Ascending aorta (tissue), 2 donors: ENCODE data around the gene IL17A. TPM values are rescaled to one million over a fixed set of nuclear protein-coding genes. Genes with fewer than 3 reads are reported as not detected.

ENCODE experiments used
- DNase-seq, 2 donors: peaks; one replicate each; pipeline ENCODE4 v3.0.0-alpha.2; 2019; ENCODE audit warnings: low spot score in 2 of 2
- H3K27ac ChIP-seq, 2 donors: fragments of 200-600 bp; sonication (generic); one replicate each; pipeline ENCODE4 v1.5.1; 2016 to 2017; ENCODE audit warnings: mild to moderate bottlenecking in 1 of 2
- H3K27me3 ChIP-seq: fragments of 200-600 bp; sonication (generic); one replicate; pipeline ENCODE4 v1.5.1; 2017
- H3K36me3 ChIP-seq, 2 donors: fragments of 200-600 bp; sonication (generic); one replicate each; pipeline ENCODE4 v1.5.1; 2016
- H3K4me1 ChIP-seq, 2 donors: fragments of 200-600 bp; sonication (generic); one replicate each; pipeline ENCODE4 v1.5.1; 2016 to 2017; ENCODE audit warnings: mild to moderate bottlenecking in 1 of 2
- H3K4me3 ChIP-seq, 2 donors: fragments of 200-600 bp; sonication (generic); one replicate each; pipeline ENCODE4 v1.5.1; 2016 to 2017; ENCODE audit warnings: mild to moderate bottlenecking in 1 of 2
- H3K9me3 ChIP-seq, 2 donors: fragments of 200-600 bp; sonication (generic); one replicate each; pipeline ENCODE4 v1.5.1; 2016
- CTCF ChIP-seq, 3 experiments: fragments of 200-600 bp in 2 of 3; fragments of 450-650 bp in 1 of 3; sonication (generic) in 2 of 3; IDR thresholded peaks; one replicate each; pipeline ENCODE4 v1.5.1; 2016 to 2019; ENCODE audit warnings: antibody characterized with exemption in 3 of 3, mild to moderate bottlenecking in 1 of 3, moderate library complexity in 1 of 3
- intact Hi-C: fragments of 100-400 bp; cut with DNase I; formaldehyde crosslinking; loops from one replicate; pipeline ENCODE4 v1.15.1; 2023
- total RNA-seq: library from RNA; depleted of rRNA; stranded (reverse); fragments of >200 nt; gene quantifications from one replicate; pipeline ENCODE4 v1.1.0, GENCODE V29; 2016

IL17A gene
- total RNA-seq, 1 donor from 2014 or later = not detected

GRCh38 chr6:52142556-52142955, 43.6 kb upstream of the IL17A start:
- no peak for DNase-seq
- intact Hi-C loops = no loop called here
- Histone ChIP-seq H3K4me1 (peaks cover 6 to 7% of the 10 kb centered on the region in 2 donors), H3K36me3 (no peaks in the 10 kb centered on the region), H3K4me3 (no peak overlapping the region), H3K9me3 (no peaks in the 10 kb centered on the region), H3K27me3 (no peaks in the 10 kb centered on the region), H3K27ac (no peak overlapping the region)
- TF ChIP-seq CTCF (IDR thresholded peaks at IDR 0.05) = no peak

GRCh38 chr6:52143551-52143950, 42.6 kb upstream of the IL17A start:
- TF ChIP-seq CTCF (IDR thresholded peaks at IDR 0.05) = no peak
- no peak overlapping the region for H3K4me3 ChIP-seq
- no peaks in the 10 kb centered on the region for H3K36me3 ChIP-seq
- no peaks in the 10 kb centered on the region for H3K27me3 ChIP-seq
- intact Hi-C loops = no loop called here
- no peak for DNase-seq
- H3K9me3 ChIP-seq = no peaks in the 10 kb centered on the region
- H3K4me1 ChIP-seq = peaks cover 6 to 7% of the 10 kb centered on the region in 2 donors
- H3K27ac ChIP-seq = no peak overlapping the region

GRCh38 chr6:52144196-52145076, 41.7 kb upstream of the IL17A start:
- Histone ChIP-seq H3K36me3 (no peaks in the 10 kb centered on the region), H3K27me3 (no peaks in the 10 kb centered on the region), H3K9me3 (no peaks in the 10 kb centered on the region), H3K4me1 (peaks cover 5 to 6% of the 10 kb centered on the region in 2 donors), H3K27ac (no peak overlapping the region), H3K4me3 (no peak overlapping the region)
- no peak for DNase-seq
- no peak for TF ChIP-seq CTCF (IDR thresholded peaks at IDR 0.05)
- intact Hi-C loops = no loop called here

GRCh38 chr6:52146851-52147445, 39.2 kb upstream of the IL17A start:
- no peak for DNase-seq
- Histone ChIP-seq H3K27ac (no peak overlapping the region), H3K9me3 (no peaks in the 10 kb centered on the region), H3K27me3 (no peaks in the 10 kb centered on the region), H3K4me3 (no peak overlapping the region), H3K4me1 (no peaks in the 10 kb centered on the region), H3K36me3 (no peaks in the 10 kb centered on the region)
- intact Hi-C loops = no loop called here
- no peak for TF ChIP-seq CTCF (IDR thresholded peaks at IDR 0.05)

- H3K4me3 ChIP-seq = no peak overlapping the region
- intact Hi-C loops = no loop called here
- H3K27me3 ChIP-seq = no peaks in the 10 kb centered on the region
- no peaks in the 10 kb centered on the region for H3K36me3 ChIP-seq
- no peak for TF ChIP-seq CTCF (IDR thresholded peaks at IDR 0.05)
- no peak for DNase-seq
- H3K4me1 ChIP-seq = no peaks in the 10 kb centered on the region
- no peaks in the 10 kb centered on the region for H3K9me3 ChIP-seq
- H3K27ac ChIP-seq = no peak overlapping the region
These were observed 37.1 kb upstream of the IL17A start for GRCh38 chr6:52149076-52149475.
